Activated CD4-positive, alpha-beta T cell treated with anti-CD3 and anti-CD28 coated beads, Interleukin-2, amount 10 ng/mL, durations not matched to agents 7 days and 5 days (primary cell): ENCODE results near the gene MINDY4B. TPM values are rescaled to one million over a fixed set of nuclear protein-coding genes. Genes with fewer than 3 reads are reported as not detected.
"Not testable (repeated sequence)": the region's sequence is repeated elsewhere in the genome, so short reads cannot be mapped to it uniquely, and the experiment has no call there.

Experiments used
- CTCF ChIA-PET: fragments of 350-600 bp; sonication (Branson Sonifier 250); formaldehyde crosslinking; loops from one replicate; lab custom pipeline; 2021; ENCODE audit warnings: antibody characterized with exemption; lab: Charles Lee
- POLR2A ChIA-PET: fragments of 350-600 bp; sonication (Branson Sonifier 250); formaldehyde crosslinking; loops from one replicate; lab custom pipeline; 2021; ENCODE audit warnings: antibody characterized with exemption; lab: Charles Lee
- DNase-seq: peaks from one replicate; pipeline ENCODE4 v3.0.0-alpha.2; 2020
- H3K27ac Mint-ChIP-seq: one replicate; pipeline ENCODE4 v1.8.0; 2021; ENCODE audit warnings: mild to moderate bottlenecking, moderate library complexity, mixed read lengths
- H3K27me3 Mint-ChIP-seq: one replicate; pipeline ENCODE4 v1.8.0; 2021; ENCODE audit warnings: mixed read lengths
- H3K36me3 Mint-ChIP-seq: one replicate; pipeline ENCODE4 v1.8.0; 2021; ENCODE audit warnings: low read depth, mixed read lengths
- H3K4me1 Mint-ChIP-seq: one replicate; pipeline ENCODE4 v1.8.0; 2021; ENCODE audit warnings: mixed read lengths
- H3K4me3 Mint-ChIP-seq: one replicate; pipeline ENCODE4 v1.8.0; 2021; ENCODE audit warnings: mild to moderate bottlenecking, moderate library complexity, mixed read lengths
- H3K9me3 Mint-ChIP-seq: one replicate; pipeline ENCODE4 v1.8.0; 2021; ENCODE audit warnings: mixed read lengths
- total RNA-seq, 2 experiments: library from RNA; stranded (reverse); gene quantifications; one replicate each; pipeline ENCODE4 v1.2.3, GENCODE V29; 2021

The MINDY4B gene
- total RNA-seq, 2 experiments from 2014 or later: not detected

GRCh38 chr3:150867434-150867833 lies 37.8 kb downstream of the MINDY4B start:
- Mint-ChIP-seq H3K9me3 (no peaks in the 10 kb centered on the region), H3K4me3 (no peak overlapping the region), H3K4me1 (peaks cover 2% of the 10 kb centered on the region), H3K27ac (no peak overlapping the region), H3K36me3 (no peaks in the 10 kb centered on the region), H3K27me3 (peaks cover 10% of the 10 kb centered on the region)
- POLR2A ChIA-PET: no interaction called here
- CTCF ChIA-PET: no interaction called here
- no peak for DNase-seq

- H3K4me3 Mint-ChIP-seq, POLR2A ChIA-PET, DNase-seq, H3K9me3 Mint-ChIP-seq, H3K36me3 Mint-ChIP-seq, H3K4me1 Mint-ChIP-seq, H3K27ac Mint-ChIP-seq: not testable (repeated sequence)
- CTCF ChIA-PET: interaction anchor here (1.7 to 2.4 kb wide), 2 partner anchors 76 to 142 kb away, joined by 5 to 10 read pairs; no protein-coding TSS in a partner anchor
- peaks cover 12% of the 10 kb centered on the region for H3K27me3 Mint-ChIP-seq
Observed at GRCh38 chr3:150863921-150864320, 41.3 kb downstream of the MINDY4B start.

- Mint-ChIP-seq H3K9me3 (no peaks in the 10 kb centered on the region), H3K4me1 (peaks cover 2% of the 10 kb centered on the region), H3K27me3 (peaks cover 11% of the 10 kb centered on the region), H3K27ac (no peak overlapping the region), H3K4me3 (no peak overlapping the region), H3K36me3 (no peaks in the 10 kb centered on the region)
- no peak for DNase-seq
- CTCF ChIA-PET: no interaction called here
- POLR2A ChIA-PET: no interaction called here
Observed at GRCh38 chr3:150861851-150862250, 43.4 kb downstream of the MINDY4B start.

- H3K27ac Mint-ChIP-seq, H3K9me3 Mint-ChIP-seq, CTCF ChIA-PET, H3K27me3 Mint-ChIP-seq, POLR2A ChIA-PET, DNase-seq, H3K4me1 Mint-ChIP-seq, H3K4me3 Mint-ChIP-seq, H3K36me3 Mint-ChIP-seq: not testable (repeated sequence)
Observed at GRCh38 chr3:150857936-150858335, 47.3 kb downstream of the MINDY4B start.

- ChIA-PET CTCF (no interaction called here), POLR2A (no interaction called here)
- H3K4me1 Mint-ChIP-seq: no peaks in the 10 kb centered on the region
- H3K27me3 Mint-ChIP-seq: peaks cover 6% of the 10 kb centered on the region
- no peaks in the 10 kb centered on the region for H3K36me3 Mint-ChIP-seq
- peaks cover 2% of the 10 kb centered on the region for H3K9me3 Mint-ChIP-seq
- H3K27ac Mint-ChIP-seq: no peak overlapping the region
- DNase-seq: no peak
- H3K4me3 Mint-ChIP-seq: no peak overlapping the region
Observed at GRCh38 chr3:150850191-150850590, 55.0 kb downstream of the MINDY4B start.

GRCh38 chr3:150848864-150849263 lies 56.4 kb downstream of the MINDY4B start:
- Mint-ChIP-seq H3K4me1 (no peaks in the 10 kb centered on the region), H3K27ac (no peak overlapping the region), H3K36me3 (no peaks in the 10 kb centered on the region), H3K9me3 (peaks cover 2% of the 10 kb centered on the region), H3K4me3 (no peak overlapping the region), H3K27me3 (peaks cover 6% of the 10 kb centered on the region)
- no peak for DNase-seq
- ChIA-PET CTCF (interaction anchor here (0.6 kb wide), 1 partner anchor 328 kb away, joined by 5 read pairs; no protein-coding TSS in a partner anchor), POLR2A (no interaction called here)

- H3K9me3 Mint-ChIP-seq: peaks cover 2% of the 10 kb centered on the region
- ChIA-PET POLR2A (no interaction called here), CTCF (interaction anchor here (1.0 kb wide), 1 partner anchor 9 kb away, joined by 4 read pairs; no protein-coding TSS in a partner anchor)
- H3K27me3 Mint-ChIP-seq: peaks cover 7% of the 10 kb centered on the region
- H3K36me3 Mint-ChIP-seq: no peaks in the 10 kb centered on the region
- no peak overlapping the region for H3K4me3 Mint-ChIP-seq
- DNase-seq: no peak
- no peaks in the 10 kb centered on the region for H3K4me1 Mint-ChIP-seq
- no peak overlapping the region for H3K27ac Mint-ChIP-seq
Observed at GRCh38 chr3:150847433-150847832, 57.8 kb downstream of the MINDY4B start.

- Mint-ChIP-seq H3K27ac (no peak overlapping the region), H3K27me3 (peaks cover 10% of the 10 kb centered on the region), H3K4me1 (no peaks in the 10 kb centered on the region), H3K36me3 (no peaks in the 10 kb centered on the region), H3K4me3 (no peak overlapping the region), H3K9me3 (no peaks in the 10 kb centered on the region)
- DNase-seq: no peak
- ChIA-PET CTCF (no interaction called here), POLR2A (no interaction called here)
Observed at GRCh38 chr3:150844484-150844883, 60.8 kb downstream of the MINDY4B start.

GRCh38 chr3:150843241-150843640 lies 62.0 kb downstream of the MINDY4B start:
- ChIA-PET CTCF (no interaction called here), POLR2A (no interaction called here)
- Mint-ChIP-seq H3K9me3 (no peaks in the 10 kb centered on the region), H3K27ac (no peak overlapping the region), H3K27me3 (peaks cover 13% of the 10 kb centered on the region), H3K36me3 (no peaks in the 10 kb centered on the region), H3K4me3 (no peak overlapping the region), H3K4me1 (no peaks in the 10 kb centered on the region)
- no peak for DNase-seq

- Mint-ChIP-seq H3K9me3 (no peaks in the 10 kb centered on the region), H3K36me3 (no peaks in the 10 kb centered on the region), H3K4me3 (no peak overlapping the region), H3K4me1 (no peaks in the 10 kb centered on the region), H3K27ac (no peak overlapping the region), H3K27me3 (peaks cover 19% of the 10 kb centered on the region)
- CTCF ChIA-PET: interaction anchor here (0.8 to 1.0 kb wide), 2 partner anchors 35 to 46 kb away, joined by 4 read pairs; no protein-coding TSS in a partner anchor
- POLR2A ChIA-PET: no interaction called here
- DNase-seq: no peak
Observed at GRCh38 chr3:150840802-150841515, 64.3 kb downstream of the MINDY4B start.

GRCh38 chr3:150830745-150831144 lies 74.5 kb downstream of the MINDY4B start:
- POLR2A ChIA-PET: no interaction called here
- Mint-ChIP-seq H3K27me3 (peaks cover 13% of the 10 kb centered on the region), H3K36me3 (no peaks in the 10 kb centered on the region), H3K4me1 (no peaks in the 10 kb centered on the region), H3K9me3 (no peaks in the 10 kb centered on the region), H3K27ac (no peak overlapping the region), H3K4me3 (no peak overlapping the region)
- no peak for DNase-seq
- CTCF ChIA-PET: no interaction called here

- Mint-ChIP-seq H3K4me3 (no peak overlapping the region), H3K36me3 (no peaks in the 10 kb centered on the region), H3K4me1 (no peaks in the 10 kb centered on the region), H3K27ac (no peak overlapping the region), H3K9me3 (no peaks in the 10 kb centered on the region), H3K27me3 (peaks cover 9% of the 10 kb centered on the region)
- DNase-seq: no peak
- ChIA-PET CTCF (no interaction called here), POLR2A (no interaction called here)
Observed at GRCh38 chr3:150830094-150830681, 75.1 kb downstream of the MINDY4B start.

- no peak overlapping the region for H3K4me3 Mint-ChIP-seq
- no peak for DNase-seq
- no peak overlapping the region for H3K27ac Mint-ChIP-seq
- ChIA-PET CTCF (no interaction called here), POLR2A (no interaction called here)
- H3K36me3 Mint-ChIP-seq: no peaks in the 10 kb centered on the region
- H3K27me3 Mint-ChIP-seq: peaks cover 4% of the 10 kb centered on the region
- H3K9me3 Mint-ChIP-seq: no peaks in the 10 kb centered on the region
- H3K4me1 Mint-ChIP-seq: no peaks in the 10 kb centered on the region
Observed at GRCh38 chr3:150829408-150829807, 75.8 kb downstream of the MINDY4B start.
